Measurements from ENCODE around the gene FSTL3. TPM values are rescaled to one million over a fixed set of nuclear protein-coding genes. Genes with fewer than 3 reads are reported as not detected.

FSTL3 gene
- total RNA-seq, 1 experiment from 2014 or later: 40.9 TPM

DNA sequence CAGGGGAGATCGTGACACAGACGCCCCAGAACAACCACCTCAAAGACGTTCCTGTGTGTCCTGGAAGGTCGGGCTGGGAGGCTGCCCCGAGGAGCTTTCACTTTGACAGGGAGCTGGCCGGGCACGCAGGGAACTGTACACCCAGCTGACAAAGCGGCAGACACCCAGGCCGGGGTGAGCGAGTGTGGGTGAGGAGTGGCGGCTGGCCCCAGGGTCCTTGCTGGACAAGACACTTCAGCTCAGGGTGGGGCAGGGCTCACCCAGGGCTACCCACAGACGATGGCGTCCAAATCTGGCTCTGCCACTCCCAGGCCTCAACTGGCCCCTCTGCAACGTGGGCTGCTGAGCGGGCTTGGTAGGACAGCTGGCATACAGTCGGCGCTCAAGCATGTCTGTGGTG, 34.5 kb upstream of the FSTL3 start:
- H3K9me3 ChIP-seq (ENCODE audit: insufficient read depth, low read depth): no peaks in the 10 kb centered on the region
- H3K9me2 ChIP-seq (ENCODE audit: insufficient read depth): no peaks in the 10 kb centered on the region
- H3K4me1 ChIP-seq (replicated peaks; ENCODE audit: insufficient read depth): peaks cover 10% of the 10 kb centered on the region
- intact Hi-C loops (cut with micrococcal nuclease; ENCODE audit: unreplicated experiment): no loop called here
- peaks cover 6% of the 10 kb centered on the region; the same call in 1 of the 2 replicates for H3F3A ChIP-seq (ENCODE audit: insufficient read depth, low read depth)
- H3K4me2 ChIP-seq: no peak overlapping the region
- POLR2A ChIA-PET (ENCODE audit: unreplicated experiment): interaction anchor here (0.6 kb wide), 1 partner anchor 110 kb away, joined by 8 read pairs; no protein-coding TSS in a partner anchor
- H3K79me2 ChIP-seq (ENCODE audit: low read depth): no peaks in the 10 kb centered on the region
- H3K36me3 ChIP-seq (ENCODE audit: low read depth): no peaks in the 10 kb centered on the region
- no peak for TF ChIP-seq EZH2 (IDR thresholded peaks at IDR 0.05; ENCODE audit: low read depth)
- TF ChIP-seq, protein P1, sequence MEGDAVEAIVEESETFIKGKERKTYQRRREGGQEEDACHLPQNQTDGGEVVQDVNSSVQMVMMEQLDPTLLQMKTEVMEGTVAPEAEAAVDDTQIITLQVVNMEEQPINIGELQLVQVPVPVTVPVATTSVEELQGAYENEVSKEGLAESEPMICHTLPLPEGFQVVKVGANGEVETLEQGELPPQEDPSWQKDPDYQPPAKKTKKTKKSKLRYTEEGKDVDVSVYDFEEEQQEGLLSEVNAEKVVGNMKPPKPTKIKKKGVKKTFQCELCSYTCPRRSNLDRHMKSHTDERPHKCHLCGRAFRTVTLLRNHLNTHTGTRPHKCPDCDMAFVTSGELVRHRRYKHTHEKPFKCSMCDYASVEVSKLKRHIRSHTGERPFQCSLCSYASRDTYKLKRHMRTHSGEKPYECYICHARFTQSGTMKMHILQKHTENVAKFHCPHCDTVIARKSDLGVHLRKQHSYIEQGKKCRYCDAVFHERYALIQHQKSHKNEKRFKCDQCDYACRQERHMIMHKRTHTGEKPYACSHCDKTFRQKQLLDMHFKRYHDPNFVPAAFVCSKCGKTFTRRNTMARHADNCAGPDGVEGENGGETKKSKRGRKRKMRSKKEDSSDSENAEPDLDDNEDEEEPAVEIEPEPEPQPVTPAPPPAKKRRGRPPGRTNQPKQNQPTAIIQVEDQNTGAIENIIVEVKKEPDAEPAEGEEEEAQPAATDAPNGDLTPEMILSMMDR (conservative IDR thresholded peaks at IDR 0.05): no peak
- no TSS peak for BruUV-seq (replicated peaks)
- H3K27me3 ChIP-seq (ENCODE audit: insufficient read depth, low read depth): no peaks in the 10 kb centered on the region
- DNase-seq: no peak
- no peak overlapping the region for H3K4me3 ChIP-seq
- H2AFZ ChIP-seq: no peak overlapping the region
- CTCF ChIA-PET: no interaction called here
- H4K20me1 ChIP-seq (ENCODE audit: insufficient read depth): no peaks in the 10 kb centered on the region
- no peak overlapping the region for H3K27ac ChIP-seq

DNA sequence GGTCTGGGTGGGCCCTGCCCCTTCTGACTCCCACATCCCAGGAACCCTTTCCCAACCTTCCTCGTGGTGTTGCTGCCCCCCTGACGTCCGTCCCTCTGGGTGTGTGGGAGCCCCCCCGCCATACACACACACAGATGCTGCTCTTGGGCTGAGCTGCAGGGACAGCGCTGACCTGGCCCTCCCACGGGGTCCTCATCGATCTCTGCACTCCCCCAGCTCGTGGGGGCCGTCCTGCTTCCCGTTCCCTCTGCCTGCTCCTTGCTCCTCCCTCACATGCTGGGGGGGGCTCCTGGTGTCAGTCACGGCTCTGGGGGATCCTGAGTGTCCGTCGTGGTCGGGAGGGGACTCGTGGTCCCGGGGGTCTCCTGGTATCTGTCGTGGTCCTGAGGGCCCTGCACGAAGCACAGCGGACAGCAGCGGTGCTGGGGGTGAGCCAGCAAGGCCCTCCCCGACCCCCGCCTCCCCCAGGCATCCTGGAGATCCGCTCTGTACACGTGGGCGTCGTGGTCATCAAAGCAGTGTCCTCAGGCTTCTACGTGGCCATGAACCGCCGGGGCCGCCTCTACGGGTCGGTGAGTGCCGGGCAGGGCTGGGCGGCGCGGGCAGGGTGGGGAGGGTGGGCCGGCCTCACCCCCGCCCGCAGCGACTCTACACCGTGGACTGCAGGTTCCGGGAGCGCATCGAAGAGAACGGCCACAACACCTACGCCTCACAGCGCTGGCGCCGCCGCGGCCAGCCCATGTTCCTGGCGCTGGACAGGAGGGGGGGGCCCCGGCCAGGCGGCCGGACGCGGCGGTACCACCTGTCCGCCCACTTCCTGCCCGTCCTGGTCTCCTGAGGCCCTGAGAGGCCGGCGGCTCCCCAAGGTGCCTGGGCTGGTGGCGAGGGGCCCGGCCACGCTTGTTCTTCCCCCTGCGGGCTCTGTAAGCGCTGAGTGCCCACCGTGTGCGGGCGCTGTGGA, 33.1 kb upstream of the FSTL3 start:
- Histone ChIP-seq H3K4me2 (no peak overlapping the region), H3K9me2 (ENCODE audit: insufficient read depth) (no peaks in the 10 kb centered on the region), H3K9me3 (ENCODE audit: insufficient read depth, low read depth) (no peaks in the 10 kb centered on the region), H3K36me3 (ENCODE audit: low read depth) (no peaks in the 10 kb centered on the region), H3K79me2 (ENCODE audit: low read depth) (no peaks in the 10 kb centered on the region), H3F3A (ENCODE audit: insufficient read depth, low read depth) (peaks cover 6% of the 10 kb centered on the region; the same call in 1 of the 2 replicates), H3K4me1 (replicated peaks; ENCODE audit: insufficient read depth) (peaks cover 10% of the 10 kb centered on the region), H2AFZ (no peak overlapping the region), H3K27me3 (ENCODE audit: insufficient read depth, low read depth) (no peaks in the 10 kb centered on the region), H4K20me1 (ENCODE audit: insufficient read depth) (no peaks in the 10 kb centered on the region), H3K27ac (no peak overlapping the region), H3K4me3 (no peak overlapping the region)
- no peak for DNase-seq
- POLR2A ChIA-PET (ENCODE audit: unreplicated experiment): no interaction called here
- BruUV-seq (replicated peaks): no TSS peak
- intact Hi-C loops (cut with micrococcal nuclease; ENCODE audit: unreplicated experiment): no loop called here
- CTCF ChIA-PET: no interaction called here
- TF ChIP-seq, protein P1 (conservative IDR thresholded peaks at IDR 0.05): no peak
- no peak for TF ChIP-seq EZH2 (IDR thresholded peaks at IDR 0.05; ENCODE audit: low read depth)

DNA sequence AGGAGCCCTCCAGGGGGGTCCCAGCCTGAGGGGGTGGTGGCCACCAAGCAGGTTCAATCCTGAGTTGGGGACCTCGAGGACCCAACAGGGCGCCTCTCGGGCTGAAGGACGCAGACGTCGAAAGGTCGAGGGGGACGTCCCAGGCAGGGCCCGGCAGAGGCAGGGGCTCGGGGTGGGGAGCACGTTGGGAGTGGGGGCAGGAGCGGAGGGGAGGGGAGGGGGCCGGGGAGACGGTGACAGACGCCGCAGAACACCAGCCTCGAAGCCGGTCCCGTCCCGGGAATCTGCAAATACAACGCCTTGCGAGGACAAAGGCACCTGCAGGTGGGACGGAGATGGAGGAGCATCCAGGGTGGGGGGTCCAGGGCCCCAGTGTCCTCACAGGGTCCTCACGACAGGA, 32.5 kb upstream of the FSTL3 start:
- no peak overlapping the region for H3K4me3 ChIP-seq
- H3K27me3 ChIP-seq (ENCODE audit: insufficient read depth, low read depth): no peaks in the 10 kb centered on the region
- H3K27ac ChIP-seq: no peak overlapping the region
- intact Hi-C loops (cut with micrococcal nuclease; ENCODE audit: unreplicated experiment): no loop called here
- no peaks in the 10 kb centered on the region for H3K36me3 ChIP-seq (ENCODE audit: low read depth)
- H3K4me1 ChIP-seq (replicated peaks; ENCODE audit: insufficient read depth): peaks cover 7% of the 10 kb centered on the region
- ChIA-PET POLR2A (ENCODE audit: unreplicated experiment) (no interaction called here), CTCF (no interaction called here)
- no peaks in the 10 kb centered on the region for H4K20me1 ChIP-seq (ENCODE audit: insufficient read depth)
- BruUV-seq (replicated peaks): no TSS peak
- DNase-seq: no peak
- no peak for TF ChIP-seq EZH2 (IDR thresholded peaks at IDR 0.05; ENCODE audit: low read depth)
- TF ChIP-seq, protein P1 (conservative IDR thresholded peaks at IDR 0.05): no peak
- no peak overlapping the region for H3K4me2 ChIP-seq
- no peaks in the 10 kb centered on the region for H3K9me2 ChIP-seq (ENCODE audit: insufficient read depth)
- no peaks in the 10 kb centered on the region for H3K79me2 ChIP-seq (ENCODE audit: low read depth)
- H3F3A ChIP-seq (ENCODE audit: insufficient read depth, low read depth): peaks cover 6% of the 10 kb centered on the region; the same call in 1 of the 2 replicates
- H2AFZ ChIP-seq: no peak overlapping the region
- H3K9me3 ChIP-seq (ENCODE audit: insufficient read depth, low read depth): no peaks in the 10 kb centered on the region

Data from PC-9 (cell line).